Endothelial cell of hepatic sinusoid (primary cell): ENCODE data around the gene PCDHGB2.
"Not testable (repeated sequence)": the region's sequence is repeated elsewhere in the genome, so short reads cannot be mapped to it uniquely, and the experiment has no call there.

Source experiments
- in situ Hi-C: cut with HindIII; loops from 2 replicates; pipeline ENCODE4 v1.10.0; 2017; ENCODE audit warnings: low sequenced_read_pairs

PCDHGB2 gene

DNA sequence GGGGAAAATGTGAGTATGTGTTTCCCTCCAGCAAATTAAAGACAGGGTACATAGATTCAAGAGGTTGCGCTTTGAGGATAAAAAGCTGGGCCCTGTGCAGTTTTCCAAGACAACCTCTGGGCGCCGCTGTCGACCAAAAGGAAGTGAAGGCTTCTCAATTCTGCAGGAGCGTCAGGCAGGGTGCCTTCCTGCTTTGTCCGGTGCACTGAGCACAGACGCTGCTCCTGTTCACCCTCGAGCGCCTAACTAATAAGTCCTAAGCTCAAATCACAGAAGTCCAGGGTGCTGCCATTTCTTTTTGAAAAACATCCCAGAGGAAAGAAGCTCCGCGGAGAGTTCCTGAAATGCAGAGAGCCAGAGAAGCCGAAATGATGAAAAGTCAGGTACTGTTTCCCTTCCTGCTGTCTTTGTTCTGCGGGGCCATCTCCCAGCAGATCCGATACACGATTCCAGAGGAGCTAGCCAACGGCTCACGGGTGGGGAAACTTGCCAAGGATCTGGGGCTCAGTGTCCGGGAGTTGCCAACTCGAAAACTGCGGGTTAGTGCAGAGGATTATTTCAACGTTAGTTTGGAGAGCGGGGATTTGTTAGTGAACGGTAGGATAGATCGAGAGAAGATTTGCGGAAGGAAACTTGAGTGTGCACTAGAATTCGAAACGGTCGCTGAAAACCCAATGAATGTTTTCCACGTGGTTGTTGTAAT is 9.7 kb upstream of the PCDHGB2 start, which contains the start of gene PCDHGB1:
PCDHGB1 (plus strand) TSS at position 183 of the 703 bp plus-strand sequence; CDS start at position 345, 162 bp downstream.
- in situ Hi-C loops: no loop called here

DNA sequence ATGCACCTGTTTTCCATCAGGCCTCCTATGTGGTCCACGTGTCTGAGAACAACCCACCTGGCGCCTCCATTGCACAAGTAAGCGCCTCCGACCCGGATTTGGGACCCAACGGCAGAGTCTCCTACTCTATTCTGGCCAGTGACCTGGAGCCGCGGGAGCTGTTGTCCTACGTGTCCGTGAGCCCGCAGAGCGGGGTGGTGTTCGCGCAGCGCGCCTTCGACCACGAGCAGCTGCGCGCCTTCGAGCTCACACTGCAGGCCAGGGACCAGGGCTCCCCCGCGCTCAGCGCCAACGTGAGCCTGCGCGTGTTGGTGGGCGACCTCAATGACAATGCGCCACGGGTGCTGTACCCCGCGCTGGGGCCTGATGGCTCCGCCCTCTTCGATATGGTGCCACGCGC is 8.2 kb upstream of the PCDHGB2 start:
- in situ Hi-C loops: no loop called here

DNA sequence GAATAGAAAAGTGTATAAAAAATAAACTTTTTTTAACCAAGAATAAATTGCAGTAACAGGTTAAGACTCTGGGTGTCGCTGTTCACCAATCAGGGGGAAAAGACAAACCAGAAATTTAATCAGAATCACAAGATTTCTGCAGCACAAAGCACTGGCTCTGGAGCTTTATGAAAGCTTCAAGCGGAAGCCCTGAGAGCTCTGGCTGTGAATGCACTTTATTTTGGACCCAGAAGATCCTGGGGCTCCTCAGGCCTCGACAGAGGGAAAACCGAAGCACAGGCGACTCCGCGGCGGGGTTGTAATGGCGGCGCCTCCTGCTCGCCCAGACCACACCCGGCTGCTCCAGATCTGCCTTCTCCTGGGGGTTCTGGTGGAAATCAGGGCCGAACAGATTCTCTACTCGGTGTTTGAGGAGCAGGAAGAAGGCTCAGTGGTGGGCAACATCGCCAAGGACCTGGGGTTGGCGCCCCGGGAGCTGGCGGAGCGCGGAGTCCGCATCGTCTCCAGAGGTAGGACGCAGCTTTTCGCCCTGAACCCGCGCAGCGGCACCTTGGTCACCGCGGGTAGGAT is 4.8 kb upstream of the PCDHGB2 start, which contains the start of gene PCDHGA4:
PCDHGA4 (plus strand) TSS at position 122 of the 570 bp plus-strand sequence; CDS start at position 209, 87 bp downstream.
- in situ Hi-C loops: no loop called here

DNA sequence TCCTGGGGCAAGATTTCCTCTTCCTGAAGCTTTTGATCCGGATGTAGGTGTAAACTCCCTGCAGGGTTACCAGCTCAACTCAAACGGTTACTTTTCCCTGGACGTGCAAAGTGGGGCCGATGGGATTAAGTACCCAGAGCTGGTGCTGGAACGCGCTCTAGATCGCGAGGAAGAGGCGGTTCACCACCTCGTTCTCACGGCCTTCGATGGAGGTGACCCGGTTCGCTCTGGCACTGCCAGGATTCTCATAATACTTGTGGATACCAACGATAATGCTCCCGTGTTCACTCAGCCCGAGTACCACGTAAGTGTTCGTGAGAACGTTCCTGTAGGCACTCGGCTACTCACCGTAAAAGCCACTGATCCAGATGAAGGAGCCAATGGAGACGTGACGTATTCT is 4.2 kb upstream of the PCDHGB2 start:
- in situ Hi-C loops: no loop called here

DNA sequence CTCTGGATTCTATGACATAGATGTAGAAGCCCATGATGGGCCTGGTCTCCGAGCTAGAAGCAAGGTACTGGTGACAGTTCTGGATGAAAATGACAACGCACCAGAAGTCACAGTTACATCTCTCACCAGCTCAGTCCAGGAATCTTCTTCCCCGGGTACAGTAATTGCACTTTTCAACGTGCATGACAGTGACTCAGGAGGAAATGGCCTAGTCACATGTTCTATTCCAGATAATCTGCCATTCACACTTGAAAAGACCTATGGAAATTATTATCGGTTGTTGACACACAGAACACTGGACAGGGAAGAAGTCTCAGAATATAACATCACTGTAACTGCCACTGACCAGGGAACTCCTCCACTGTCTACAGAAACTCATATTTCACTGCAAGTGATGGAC is 3.7 kb upstream of the PCDHGB2 start:
- in situ Hi-C loops: no loop called here

DNA sequence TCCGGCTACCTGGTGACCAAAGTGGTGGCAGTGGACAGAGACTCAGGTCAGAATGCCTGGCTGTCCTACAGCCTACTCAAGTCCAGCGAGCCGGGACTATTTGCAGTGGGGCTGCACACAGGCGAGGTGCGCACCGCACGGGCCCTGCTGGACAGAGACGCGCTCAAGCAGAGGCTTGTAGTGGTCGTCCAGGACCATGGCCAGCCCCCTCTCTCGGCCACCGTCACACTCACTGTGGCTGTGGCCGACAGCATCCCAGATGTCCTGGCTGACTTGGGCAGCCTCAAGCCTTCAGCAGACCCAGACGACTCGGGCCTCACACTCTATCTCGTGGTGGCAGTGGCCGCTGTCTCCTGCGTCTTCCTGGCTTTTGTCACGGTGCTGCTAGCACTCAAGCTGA is 2.8 kb upstream of the PCDHGB2 start:
- in situ Hi-C loops: no loop called here

DNA sequence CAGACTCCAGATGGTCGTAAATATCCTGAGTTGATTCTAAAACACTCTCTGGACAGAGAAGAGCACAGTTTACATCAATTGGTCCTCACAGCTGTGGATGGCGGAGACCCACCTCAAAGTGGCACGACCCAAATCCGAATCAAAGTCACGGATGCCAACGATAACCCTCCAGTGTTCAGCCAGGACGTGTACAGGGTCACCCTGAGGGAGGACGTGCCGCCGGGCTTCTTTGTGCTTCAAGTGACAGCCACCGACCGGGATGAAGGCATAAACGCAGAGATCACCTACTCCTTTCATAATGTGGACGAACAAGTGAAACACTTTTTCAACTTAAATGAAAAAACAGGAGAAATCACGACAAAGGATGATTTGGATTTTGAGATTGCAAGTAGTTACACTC is 891 bp downstream of the PCDHGB2 start:
- in situ Hi-C loops: no loop called here

DNA sequence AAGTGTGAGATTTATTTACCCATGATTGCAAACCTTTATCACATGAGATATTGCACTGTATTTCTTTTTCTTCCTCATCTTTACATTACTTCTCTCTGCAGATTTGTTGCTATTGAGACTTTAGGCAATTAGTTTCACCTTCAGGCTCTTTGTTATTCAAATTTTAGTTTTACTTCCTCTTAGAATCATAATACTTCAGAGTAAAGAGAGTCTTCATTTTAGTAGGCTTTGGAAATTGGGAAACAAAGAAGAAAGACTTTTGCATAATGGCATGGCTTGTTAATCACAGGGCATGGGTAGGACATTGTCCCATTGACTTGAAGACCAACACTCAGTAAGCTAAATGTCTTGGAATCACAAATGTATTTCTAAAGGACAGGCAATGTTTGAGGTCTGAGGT is 2.9 kb downstream of the PCDHGB2 start:
- in situ Hi-C loops: no loop called here

DNA sequence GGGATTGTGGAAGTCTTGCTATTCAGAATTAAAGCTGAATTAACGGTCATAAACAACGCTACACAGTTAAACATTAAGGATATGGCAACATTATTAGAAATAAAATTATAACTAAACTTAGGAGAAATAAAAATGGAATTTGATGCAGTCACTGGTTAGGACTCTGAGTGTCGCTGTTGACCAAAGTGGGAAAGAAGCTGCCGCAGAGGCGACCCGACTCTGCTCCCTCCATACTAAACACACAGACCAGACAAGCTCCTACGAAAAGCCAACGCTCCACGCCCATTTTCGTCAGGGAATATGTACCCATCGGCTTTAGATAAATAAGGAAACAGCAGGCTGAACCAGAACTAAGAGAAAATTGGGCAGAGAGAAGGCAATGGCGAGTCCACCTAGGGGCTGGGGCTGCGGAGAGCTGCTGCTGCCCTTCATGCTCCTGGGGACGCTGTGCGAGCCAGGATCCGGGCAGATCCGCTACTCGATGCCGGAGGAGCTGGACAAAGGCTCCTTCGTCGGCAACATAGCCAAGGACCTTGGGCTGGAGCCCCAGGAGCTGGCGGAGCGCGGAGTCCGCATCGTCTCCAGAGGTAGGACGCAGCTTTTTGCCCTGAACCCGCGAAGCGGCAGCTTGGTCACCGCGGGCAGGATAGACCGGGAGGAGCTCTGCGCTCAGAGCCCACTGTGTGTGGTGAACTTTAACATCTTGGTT is 4.3 kb downstream of the PCDHGB2 start, which contains the start of gene PCDHGA5:
PCDHGA5 (plus strand) TSS at position 211 of the 709 bp plus-strand sequence; CDS start at position 380, 169 bp downstream.
- in situ Hi-C loops: no loop called here

DNA sequence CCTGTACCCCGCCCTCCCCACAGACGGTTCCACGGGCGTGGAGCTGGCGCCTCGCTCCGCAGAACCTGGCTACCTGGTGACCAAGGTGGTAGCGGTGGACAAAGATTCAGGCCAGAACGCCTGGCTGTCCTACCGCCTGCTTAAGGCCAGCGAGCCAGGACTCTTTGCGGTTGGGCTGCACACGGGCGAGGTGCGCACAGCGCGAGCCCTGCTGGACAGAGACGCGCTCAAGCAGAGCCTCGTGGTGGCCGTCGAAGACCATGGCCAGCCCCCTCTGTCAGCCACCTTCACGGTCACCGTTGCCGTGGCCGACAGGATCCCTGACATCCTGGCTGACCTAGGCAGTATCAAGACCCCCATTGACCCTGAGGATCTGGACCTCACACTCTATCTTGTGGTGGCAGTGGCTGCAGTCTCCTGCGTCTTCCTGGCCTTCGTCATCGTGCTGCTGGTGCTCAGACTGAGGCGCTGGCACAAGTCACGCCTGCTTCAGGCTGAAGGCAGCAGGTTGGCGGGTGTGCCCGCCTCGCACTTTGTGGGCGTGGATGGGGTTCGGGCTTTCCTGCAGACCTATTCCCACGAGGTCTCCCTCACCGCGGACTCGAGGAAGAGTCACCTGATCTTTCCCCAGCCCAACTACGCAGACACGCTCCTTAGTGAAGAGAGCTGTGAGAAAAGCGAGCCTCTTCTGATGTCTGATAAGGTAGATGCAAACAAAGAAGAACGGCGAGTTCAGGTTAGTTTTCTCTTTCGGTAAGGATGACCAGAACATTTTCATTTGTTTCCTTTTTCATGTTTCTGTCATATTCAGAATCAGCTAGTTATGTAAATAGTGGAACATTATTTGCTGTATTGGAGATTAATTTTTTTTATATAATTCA is 6.5 kb downstream of the PCDHGB2 start:
- in situ Hi-C loops: no loop called here

DNA sequence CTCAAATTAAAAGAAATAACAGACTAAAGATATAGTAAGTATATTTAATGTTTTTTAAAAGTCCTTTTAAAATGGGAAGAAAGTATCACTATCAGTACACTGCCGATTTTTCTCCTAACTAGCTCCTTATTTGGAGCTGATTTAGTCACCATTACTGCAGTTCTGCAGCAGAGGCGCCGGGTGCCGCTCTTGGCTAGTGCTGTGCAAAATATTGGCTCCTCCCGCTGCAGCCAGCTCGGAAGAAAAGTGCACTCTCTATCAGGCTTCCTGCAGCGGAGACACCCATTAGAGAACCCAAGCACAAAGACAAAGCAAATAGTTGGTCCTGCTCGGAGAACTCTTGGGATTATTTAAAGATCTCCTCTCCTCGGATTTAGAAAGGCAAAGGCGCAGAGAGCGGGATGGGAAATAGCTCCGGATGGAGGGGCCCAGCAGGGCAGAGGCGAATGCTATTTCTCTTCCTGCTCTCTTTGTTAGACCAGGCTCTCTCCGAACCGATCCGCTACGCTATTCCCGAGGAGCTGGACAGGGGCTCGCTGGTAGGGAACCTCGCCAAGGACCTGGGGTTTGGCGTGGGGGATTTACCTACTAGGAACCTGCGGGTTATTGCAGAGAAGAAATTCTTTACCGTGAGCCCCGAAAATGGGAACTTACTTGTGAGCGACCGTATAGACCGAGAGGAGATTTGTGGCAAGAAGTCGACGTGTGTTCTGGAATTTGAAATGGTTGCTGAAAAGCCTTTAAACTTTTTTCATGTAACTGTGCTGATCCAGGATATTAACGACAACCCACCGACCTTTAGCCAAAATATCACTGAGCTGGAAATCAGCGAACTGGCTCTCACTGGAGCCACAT is 10.4 kb downstream of the PCDHGB2 start, which contains the start of gene PCDHGB3:
PCDHGB3 (plus strand) TSS at position 249 of the 855 bp plus-strand sequence; CDS start at position 402, 153 bp downstream.
- in situ Hi-C loops: no loop called here

DNA sequence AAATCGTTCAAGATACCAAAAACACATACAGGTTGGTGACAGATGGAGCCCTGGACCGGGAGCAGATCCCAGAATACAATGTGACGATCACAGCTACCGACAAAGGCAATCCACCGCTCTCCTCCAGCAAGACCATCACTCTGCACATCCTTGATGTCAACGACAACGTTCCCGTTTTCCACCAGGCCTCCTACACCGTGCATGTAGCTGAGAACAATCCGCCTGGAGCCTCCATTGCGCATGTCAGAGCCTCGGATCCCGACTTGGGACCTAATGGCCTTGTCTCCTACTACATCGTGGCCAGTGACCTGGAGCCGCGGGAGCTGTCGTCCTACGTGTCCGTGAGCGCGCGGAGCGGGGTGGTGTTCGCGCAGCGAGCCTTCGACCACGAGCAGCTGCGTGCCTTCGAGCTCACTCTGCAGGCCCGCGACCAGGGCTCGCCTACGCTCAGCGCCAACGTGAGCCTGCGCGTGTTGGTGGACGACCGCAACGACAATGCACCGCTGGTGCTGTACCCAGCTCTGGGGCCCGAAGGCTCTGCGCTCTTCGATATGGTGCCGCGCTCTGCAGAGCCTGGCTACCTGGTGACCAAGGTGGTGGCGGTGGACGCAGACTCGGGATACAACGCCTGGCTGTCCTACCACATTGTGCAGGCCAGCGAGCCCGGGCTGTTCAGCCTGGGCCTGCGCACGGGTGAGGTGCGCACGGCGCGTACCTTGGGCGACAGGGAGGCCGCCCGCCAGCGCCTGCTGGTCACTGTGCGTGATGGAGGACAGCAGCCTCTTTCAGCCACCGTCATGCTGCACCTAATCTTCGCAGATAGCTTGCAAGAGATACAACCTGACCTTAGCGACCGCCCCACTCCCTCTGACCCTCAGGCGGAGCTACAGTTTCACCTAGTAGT is 12.0 kb downstream of the PCDHGB2 start:
- in situ Hi-C loops: no loop called here

DNA sequence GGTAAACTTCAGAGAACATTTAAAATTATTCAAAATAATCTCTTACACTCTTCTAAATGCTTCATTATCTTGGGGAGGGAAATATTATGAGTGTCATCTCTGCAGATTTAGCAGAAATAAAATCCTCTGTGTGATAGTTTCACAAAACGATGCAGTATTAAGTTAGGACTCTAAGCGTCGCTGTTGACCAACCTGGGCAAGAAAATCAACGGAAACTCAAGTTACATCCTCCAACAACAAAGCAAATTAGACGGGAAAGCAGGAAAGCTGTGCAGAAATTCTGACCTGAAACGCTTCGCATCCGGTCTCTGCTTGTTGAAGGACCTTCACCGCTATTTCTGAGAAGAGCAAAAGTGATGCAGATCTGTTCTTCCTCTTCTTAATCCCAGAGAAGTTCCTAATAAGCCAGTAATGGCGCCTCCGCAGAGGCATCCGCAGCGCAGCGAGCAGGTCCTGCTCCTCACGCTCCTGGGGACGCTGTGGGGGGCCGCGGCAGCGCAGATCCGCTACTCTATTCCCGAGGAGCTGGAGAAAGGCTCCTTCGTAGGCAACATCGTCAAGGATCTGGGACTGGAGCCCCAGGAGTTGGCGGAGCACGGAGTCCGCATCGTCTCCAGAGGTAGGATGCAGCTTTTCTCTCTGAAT is 14.0 kb downstream of the PCDHGB2 start, which contains the start of gene PCDHGA6:
PCDHGA6 (plus strand) TSS at position 219 of the 645 bp plus-strand sequence; CDS start at position 412, 193 bp downstream.
- in situ Hi-C loops: no loop called here

DNA sequence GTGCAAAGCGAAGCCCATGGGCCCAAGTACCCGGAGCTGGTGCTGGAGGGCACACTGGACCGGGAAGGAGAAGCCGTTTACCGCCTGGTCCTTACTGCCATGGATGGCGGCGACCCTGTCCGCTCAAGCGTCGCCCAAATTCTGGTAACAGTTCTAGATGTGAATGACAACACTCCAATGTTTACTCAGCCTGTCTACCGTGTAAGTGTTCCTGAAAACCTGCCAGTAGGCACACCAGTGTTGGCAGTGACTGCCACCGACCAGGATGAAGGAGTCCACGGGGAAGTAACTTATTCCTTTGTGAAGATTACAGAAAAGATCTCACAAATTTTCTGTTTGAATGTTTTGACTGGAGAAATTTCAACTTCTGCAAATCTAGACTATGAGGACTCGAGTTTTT is 14.8 kb downstream of the PCDHGB2 start:
- in situ Hi-C loops: no loop called here

DNA sequence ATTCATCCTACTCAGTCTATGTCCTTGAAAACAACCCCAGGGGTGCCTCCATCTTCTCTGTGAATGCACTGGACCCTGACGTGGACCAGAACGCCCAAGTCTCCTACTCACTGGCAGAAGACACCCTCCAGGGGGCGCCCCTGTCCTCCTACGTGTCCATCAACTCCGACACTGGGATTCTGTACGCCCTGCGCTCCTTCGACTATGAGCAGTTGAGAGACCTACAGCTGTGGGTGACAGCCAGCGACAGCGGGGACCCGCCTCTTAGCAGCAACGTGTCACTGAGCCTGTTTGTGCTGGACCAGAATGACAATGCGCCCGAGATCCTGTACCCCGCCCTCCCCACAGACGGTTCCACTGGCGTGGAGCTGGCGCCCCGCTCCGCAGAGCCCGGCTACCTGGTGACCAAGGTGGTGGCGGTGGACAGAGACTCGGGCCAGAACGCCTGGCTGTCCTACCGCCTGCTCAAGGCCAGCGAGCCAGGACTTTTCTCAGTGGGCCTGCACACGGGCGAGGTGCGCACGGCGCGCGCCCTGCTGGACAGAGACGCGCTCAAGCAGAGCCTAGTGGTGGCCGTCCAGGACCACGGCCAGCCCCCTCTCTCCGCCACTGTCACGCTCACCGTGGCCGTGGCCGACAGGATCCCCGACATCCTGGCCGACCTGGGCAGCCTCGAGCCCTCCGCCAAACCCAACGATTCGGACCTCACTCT is 15.8 kb downstream of the PCDHGB2 start:
- in situ Hi-C loops: not testable (repeated sequence)

DNA sequence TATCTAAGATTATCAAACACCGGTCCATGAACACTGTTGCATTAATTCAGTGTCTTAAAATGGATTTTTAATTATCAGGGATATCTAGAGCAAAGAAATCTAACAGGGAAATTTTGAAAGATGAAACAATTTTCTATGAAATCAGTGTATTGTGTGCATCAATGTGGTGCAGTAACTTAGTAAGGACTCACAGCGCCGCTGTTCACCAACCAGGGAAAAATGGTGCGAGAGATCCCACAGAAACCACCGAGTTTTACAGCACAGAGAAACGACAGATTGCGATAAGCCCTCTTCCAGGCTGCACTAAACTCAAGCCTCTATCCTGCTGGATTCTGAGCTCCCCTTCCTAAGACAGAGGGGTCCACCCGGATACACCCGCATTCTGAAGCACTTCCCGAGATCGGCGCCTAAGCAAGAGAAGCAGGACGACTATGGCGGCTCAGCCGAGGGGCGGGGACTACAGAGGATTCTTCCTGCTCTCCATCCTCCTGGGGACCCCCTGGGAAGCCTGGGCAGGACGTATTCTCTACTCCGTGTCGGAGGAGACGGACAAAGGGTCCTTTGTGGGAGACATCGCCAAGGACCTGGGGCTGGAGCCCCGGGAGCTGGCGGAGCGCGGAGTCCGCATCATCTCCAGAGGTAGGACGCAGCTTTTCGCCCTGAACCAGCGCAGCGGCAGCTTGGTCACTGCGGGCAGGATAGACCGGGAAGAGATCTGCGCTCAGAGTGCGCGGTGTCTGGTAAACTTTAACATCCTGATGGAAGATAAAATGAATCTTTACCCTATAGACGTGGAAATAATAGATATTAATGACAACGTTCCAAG is 22.9 kb downstream of the PCDHGB2 start, which contains the start of gene PCDHGA7:
PCDHGA7 (plus strand) TSS at position 274 of the 826 bp plus-strand sequence; CDS start at position 432, 158 bp downstream.
- in situ Hi-C loops: no loop called here
